ENCODE measurements around the gene FAM237A. TPM values are rescaled to one million over a fixed set of nuclear protein-coding genes. Genes with fewer than 3 reads are reported as not detected.

FAM237A gene
- not detected in 2 replicates for total RNA-seq (2014; rRNA removed; shearing (Covaris generic); ENCODE audit: low replicate concordance)

DNA sequence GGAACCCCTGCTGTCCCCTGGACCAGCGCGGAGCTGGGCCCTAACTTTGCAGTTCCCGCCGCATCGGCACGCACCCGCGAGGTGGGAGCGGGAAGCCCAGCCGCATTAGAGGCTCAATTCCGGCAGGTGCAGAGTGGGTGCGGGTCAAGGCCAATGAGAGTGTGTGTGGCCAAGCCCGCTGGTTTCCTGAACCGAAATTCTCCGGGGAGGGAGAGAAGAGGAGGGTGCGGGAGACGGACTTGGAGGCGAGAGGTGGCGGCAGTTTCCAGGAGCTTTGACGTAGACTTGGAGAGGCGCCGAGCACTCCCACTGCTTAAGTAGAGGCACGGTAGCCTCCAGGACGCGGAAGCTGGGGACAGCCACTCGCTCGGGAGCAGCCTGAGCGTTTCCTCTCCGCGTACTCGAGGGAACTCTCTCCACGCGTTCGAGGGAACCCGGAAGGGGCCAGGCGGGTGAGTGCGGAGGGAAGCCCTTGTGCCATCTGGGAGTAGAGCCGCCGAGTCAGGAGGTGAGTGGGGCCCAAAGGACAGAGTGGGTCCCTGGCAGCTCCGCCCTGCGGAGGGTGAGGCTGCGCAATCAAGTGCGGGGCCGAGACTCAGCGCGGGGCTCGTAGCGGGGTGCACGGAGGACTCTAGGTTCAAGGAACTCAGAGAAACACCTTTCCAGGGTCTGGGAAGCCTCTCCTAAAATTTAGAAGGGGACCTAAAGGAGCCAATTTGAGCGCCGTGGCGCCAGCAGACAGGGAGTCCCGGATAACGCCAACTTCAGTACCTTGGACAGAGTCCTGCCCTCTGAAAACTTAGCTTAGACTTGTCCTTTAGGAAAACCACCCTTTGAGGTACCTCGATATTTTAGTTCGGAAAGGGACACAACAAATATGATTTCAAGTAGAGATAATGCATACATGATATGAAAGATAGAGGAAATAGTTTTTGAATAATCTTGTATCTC is at the start of gene FAM237A:
Gene FAM237A, plus strand, starts transcription at position 413 of the 951 bp plus-strand sequence. CDS start 1,750 bp downstream, outside the sequence.
- H3K9me3 ChIP-seq, result no peaks in the 10 kb centered on the region
- DNase-seq, result peak; percentile 19
- H3K27me3 ChIP-seq, result peaks cover 11% of the 10 kb centered on the region; the same call in 1 of the 2 replicates
- H3K4me3 ChIP-seq, result no peak within 1 kb of the TSS
- no peaks in the 10 kb centered on the region for H3K36me3 ChIP-seq

DNA sequence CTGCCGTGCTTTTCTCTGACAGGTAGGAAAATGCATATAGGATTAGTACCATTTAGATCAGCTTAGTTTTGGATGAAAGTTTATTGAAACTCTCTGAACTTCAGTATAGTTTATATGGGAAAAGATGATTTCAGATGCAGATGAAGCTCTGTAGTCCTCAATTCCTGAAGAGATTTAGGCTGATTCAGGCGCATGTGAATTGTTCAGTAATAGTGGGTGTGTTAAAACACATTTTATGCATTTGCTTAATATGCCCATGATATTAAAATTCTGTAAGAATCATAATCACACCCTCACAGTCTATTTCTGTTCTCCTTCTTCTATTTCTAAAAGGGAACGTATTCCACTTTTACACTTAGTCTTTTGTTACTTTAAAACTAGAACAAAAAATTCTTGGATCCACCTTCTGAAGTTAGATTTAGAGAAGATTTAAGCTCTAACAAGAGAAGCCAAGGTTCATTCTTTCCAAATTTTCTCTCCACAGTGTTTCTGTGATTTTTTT is 44.5 kb upstream of the FAM237A start:
- H3K9me3 ChIP-seq, result no peaks in the 10 kb centered on the region
- H3K36me3 ChIP-seq, result no peaks in the 10 kb centered on the region
- H3K27me3 ChIP-seq, result no peaks in the 10 kb centered on the region

GRCh38 chr2:206603243-206603642 is 39.0 kb upstream of the FAM237A start:
- Histone ChIP-seq H3K36me3 (no peaks in the 10 kb centered on the region), H3K4me3 (no peak overlapping the region), H3K9me3 (no peaks in the 10 kb centered on the region), H3K27me3 (no peaks in the 10 kb centered on the region; the same call in 1 of the 2 replicates)
- DNase-seq, result no peak

More for the DNA sequence above, 44.5 kb upstream of the FAM237A start:
- no peak for DNase-seq
- no peak overlapping the region for H3K4me3 ChIP-seq

GRCh38 chr2:206610451-206610850 is 31.8 kb upstream of the FAM237A start:
- Histone ChIP-seq H3K27me3 (no peaks in the 10 kb centered on the region), H3K9me3 (no peaks in the 10 kb centered on the region), H3K4me3 (no peak overlapping the region), H3K36me3 (no peaks in the 10 kb centered on the region)
- no peak for DNase-seq

DNA sequence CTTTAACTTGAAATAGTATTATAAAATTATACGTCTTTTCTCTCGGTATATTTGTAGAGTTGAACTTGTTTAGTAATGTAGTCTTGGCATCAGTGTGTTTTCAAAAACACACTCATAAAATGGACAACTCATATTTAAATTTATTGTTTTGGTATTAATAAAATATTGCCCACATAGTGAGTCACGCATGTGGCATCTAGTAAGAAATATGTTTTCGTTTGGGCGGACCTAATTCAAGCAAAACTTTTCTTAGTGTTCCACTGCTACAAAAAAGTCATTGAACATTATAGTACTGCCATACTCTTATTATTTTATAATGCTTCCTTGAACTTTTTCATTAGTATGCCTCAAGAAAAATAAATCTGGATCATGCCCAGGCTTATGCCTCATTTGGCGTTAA is 31.1 kb upstream of the FAM237A start:
- Histone ChIP-seq H3K4me3 (no peak overlapping the region), H3K27me3 (no peaks in the 10 kb centered on the region), H3K9me3 (no peaks in the 10 kb centered on the region), H3K36me3 (no peaks in the 10 kb centered on the region)
- DNase-seq, result no peak

GRCh38 chr2:206611736-206612135 is 30.6 kb upstream of the FAM237A start:
- H3K36me3 ChIP-seq, result no peaks in the 10 kb centered on the region
- H3K27me3 ChIP-seq, result no peaks in the 10 kb centered on the region
- no peak overlapping the region for H3K4me3 ChIP-seq
- H3K9me3 ChIP-seq, result no peaks in the 10 kb centered on the region
- DNase-seq, result no peak

- peak; percentile 24 for DNase-seq
- no peak overlapping the region for H3K4me3 ChIP-seq
- no peaks in the 10 kb centered on the region for H3K27me3 ChIP-seq
- H3K36me3 ChIP-seq, result no peaks in the 10 kb centered on the region
- no peaks in the 10 kb centered on the region for H3K9me3 ChIP-seq
Measured at GRCh38 chr2:206614811-206615210, 27.5 kb upstream of the FAM237A start.

- Histone ChIP-seq H3K36me3 (no peaks in the 10 kb centered on the region), H3K27me3 (no peaks in the 10 kb centered on the region), H3K4me3 (no peak overlapping the region), H3K9me3 (no peaks in the 10 kb centered on the region)
- DNase-seq, result no peak
Measured at GRCh38 chr2:206615417-206616089, 26.7 kb upstream of the FAM237A start.

GRCh38 chr2:206616151-206616550 is 26.1 kb upstream of the FAM237A start:
- H3K36me3 ChIP-seq, result no peaks in the 10 kb centered on the region
- no peaks in the 10 kb centered on the region for H3K27me3 ChIP-seq
- no peak overlapping the region for H3K4me3 ChIP-seq
- DNase-seq, result peak; percentile 6
- H3K9me3 ChIP-seq, result no peaks in the 10 kb centered on the region

GRCh38 chr2:206619011-206619410 is 23.3 kb upstream of the FAM237A start:
- DNase-seq, result no peak
- Histone ChIP-seq H3K36me3 (no peaks in the 10 kb centered on the region), H3K4me3 (no peak overlapping the region), H3K27me3 (no peaks in the 10 kb centered on the region), H3K9me3 (no peaks in the 10 kb centered on the region)

GRCh38 chr2:206626108-206626507 is 16.2 kb upstream of the FAM237A start:
- H3K9me3 ChIP-seq, result no peaks in the 10 kb centered on the region

GRCh38 chr2:206627632-206628031 is 14.7 kb upstream of the FAM237A start:
- Histone ChIP-seq H3K27me3 (peaks cover 13% of the 10 kb centered on the region), H3K9me3 (no peaks in the 10 kb centered on the region), H3K36me3 (no peaks in the 10 kb centered on the region), H3K4me3 (no peak overlapping the region)
- DNase-seq, result no peak

More at GRCh38 chr2:206626108-206626507, 16.2 kb upstream of the FAM237A start:
- peaks cover 7% of the 10 kb centered on the region for H3K27me3 ChIP-seq
- DNase-seq, result no peak
- H3K4me3 ChIP-seq, result no peak overlapping the region
- H3K36me3 ChIP-seq, result no peaks in the 10 kb centered on the region

GRCh38 chr2:206631340-206631739 is 10.9 kb upstream of the FAM237A start:
- Histone ChIP-seq H3K27me3 (peaks cover 23% of the 10 kb centered on the region), H3K36me3 (no peaks in the 10 kb centered on the region)

DNA sequence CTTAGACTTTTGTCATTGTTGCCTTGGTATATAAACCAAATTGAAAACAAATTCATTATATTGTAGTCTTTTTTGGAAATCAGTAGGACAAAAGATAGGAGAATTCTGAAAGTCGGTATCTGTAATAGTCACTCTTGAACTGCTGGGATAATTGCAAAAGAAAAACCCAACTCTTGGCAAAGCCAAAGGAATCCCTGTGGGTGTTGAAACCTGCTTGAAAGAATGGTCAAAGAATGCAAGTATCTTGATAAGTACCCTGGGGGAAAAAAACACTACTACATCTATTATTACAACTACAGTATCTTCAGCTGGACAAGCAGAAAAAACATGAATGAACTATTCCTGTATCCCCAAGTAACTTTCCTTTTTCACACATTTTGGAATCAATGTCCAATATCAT is 7.3 kb upstream of the FAM237A start:
- peaks cover 16% of the 10 kb centered on the region for H3K27me3 ChIP-seq
- no peak for DNase-seq
- no peaks in the 10 kb centered on the region for H3K9me3 ChIP-seq
- no peaks in the 10 kb centered on the region for H3K36me3 ChIP-seq
- no peak overlapping the region for H3K4me3 ChIP-seq

More at GRCh38 chr2:206631340-206631739, 10.9 kb upstream of the FAM237A start:
- no peak overlapping the region for H3K4me3 ChIP-seq
- DNase-seq, result no peak
- H3K9me3 ChIP-seq, result no peaks in the 10 kb centered on the region

GRCh38 chr2:206639636-206640035 is 2.7 kb upstream of the FAM237A start:
- no peak for DNase-seq
- H3K27me3 ChIP-seq, result peaks cover 13% of the 10 kb centered on the region
- no peak overlapping the region for H3K4me3 ChIP-seq

GRCh38 chr2:206641226-206641625 is 1.1 kb upstream of the FAM237A start:
- no peak overlapping the region for H3K4me3 ChIP-seq
- no peak for DNase-seq
- no peaks in the 10 kb centered on the region for H3K9me3 ChIP-seq
- H3K27me3 ChIP-seq, result peaks cover 11% of the 10 kb centered on the region; the same call in 1 of the 2 replicates
- H3K36me3 ChIP-seq, result no peaks in the 10 kb centered on the region

More at GRCh38 chr2:206639636-206640035, 2.7 kb upstream of the FAM237A start:
- H3K9me3 ChIP-seq, result no peaks in the 10 kb centered on the region
- H3K36me3 ChIP-seq, result no peaks in the 10 kb centered on the region

DNA sequence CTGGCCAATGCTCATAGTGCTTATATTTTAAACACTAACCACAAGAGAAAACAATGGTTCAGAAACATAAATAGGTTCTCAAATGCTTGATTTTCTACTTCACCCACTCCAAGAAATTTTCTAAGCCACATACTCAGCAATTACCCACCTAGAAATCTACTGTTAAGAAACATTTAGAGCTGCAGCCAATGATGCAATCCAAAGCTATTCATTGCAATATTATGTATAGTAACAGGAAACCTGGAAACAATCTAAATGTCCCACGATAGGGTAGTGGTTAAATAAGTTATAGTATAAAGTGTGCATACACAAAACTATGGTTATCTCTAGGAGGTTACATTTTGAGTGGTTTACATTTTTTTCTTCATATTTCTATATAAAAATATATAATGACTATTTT is 5.7 kb downstream of the FAM237A start:
- Histone ChIP-seq H3K36me3 (no peaks in the 10 kb centered on the region), H3K9me3 (no peaks in the 10 kb centered on the region), H3K27me3 (peaks cover 8% of the 10 kb centered on the region; the same call in 1 of the 2 replicates), H3K4me3 (no peak overlapping the region)
- DNase-seq, result no peak
